Mesothelial cell of epicardium (in vitro differentiated cells): ENCODE measurements around the gene ZC3HAV1L. TPM values are rescaled to one million over a fixed set of nuclear protein-coding genes. Genes with fewer than 3 reads are reported as not detected.

Source experiments
- DNase-seq, 2 experiments: peaks; one replicate each; pipeline ENCODE4 v3.0.0; 2021; ENCODE audit warnings: low spot score in 2 of 2; ENCODE audit not compliant: unreplicated experiment in 2 of 2
- H3K27ac Mint-ChIP-seq: 2 replicates; pipeline ENCODE4 v1.8.0; 2021; ENCODE audit warnings: mixed read lengths
- H3K27me3 Mint-ChIP-seq: 2 replicates; pipeline ENCODE4 v1.8.0; 2021; ENCODE audit warnings: low read depth, mixed read lengths
- H3K36me3 Mint-ChIP-seq: 2 replicates; pipeline ENCODE4 v1.8.0; 2021; ENCODE audit warnings: mixed read lengths
- H3K4me1 Mint-ChIP-seq: 2 replicates; pipeline ENCODE4 v1.8.0; 2021; ENCODE audit warnings: mixed read lengths
- H3K4me3 Mint-ChIP-seq: 2 replicates; pipeline ENCODE4 v1.8.0; 2021; ENCODE audit warnings: mild to moderate bottlenecking, moderate library complexity, mixed read lengths
- H3K9me3 Mint-ChIP-seq: 2 replicates; pipeline ENCODE4 v1.8.0; 2021; ENCODE audit warnings: mixed read lengths
- CTCF ChIP-seq: fragments of 200-600 bp; sonication (generic); IDR thresholded peaks from one replicate; pipeline ENCODE4 v1.5.0; 2021; ENCODE audit warnings: antibody characterized with exemption; ENCODE audit not compliant: unreplicated experiment
- total RNA-seq: library from RNA; stranded (reverse); gene quantifications from 3 replicates; pipeline ENCODE4 v1.2.1, GENCODE V29; 2021

The ZC3HAV1L gene
- total RNA-seq, 1 donor from 2014 or later = 1.9 TPM

DNA sequence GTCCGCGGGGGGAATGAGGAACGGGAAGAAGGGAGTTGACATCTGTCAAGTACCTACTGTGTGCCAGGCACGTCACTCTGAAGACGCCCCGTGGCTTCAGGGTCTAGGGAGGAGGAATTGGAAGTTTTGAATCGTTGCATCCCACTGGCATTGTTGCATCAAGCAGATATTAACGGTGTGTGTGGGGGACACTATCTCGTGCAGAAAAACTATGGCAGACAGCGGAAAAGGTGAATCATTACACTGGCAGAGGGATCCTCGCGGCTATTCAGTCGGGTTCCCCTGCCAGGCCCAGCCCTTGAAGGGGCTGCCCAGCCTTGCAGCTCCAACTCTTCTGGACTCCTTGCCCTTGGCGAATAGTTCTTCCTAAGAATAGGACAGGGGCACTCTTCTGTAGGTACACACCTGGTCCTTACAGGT, 53.6 kb downstream of the ZC3HAV1L start:
- DNase-seq = no peak
- peaks cover 2% of the 10 kb centered on the region for H3K36me3 Mint-ChIP-seq
- H3K4me3 Mint-ChIP-seq = peak overlapping the region; percentile 64
- no peak for TF ChIP-seq CTCF
- H3K4me1 Mint-ChIP-seq = peaks cover 33% of the 10 kb centered on the region
- peaks cover 4% of the 10 kb centered on the region for H3K9me3 Mint-ChIP-seq
- H3K27ac Mint-ChIP-seq = peak overlapping the region; percentile 65
- H3K27me3 Mint-ChIP-seq = no peaks in the 10 kb centered on the region

DNA sequence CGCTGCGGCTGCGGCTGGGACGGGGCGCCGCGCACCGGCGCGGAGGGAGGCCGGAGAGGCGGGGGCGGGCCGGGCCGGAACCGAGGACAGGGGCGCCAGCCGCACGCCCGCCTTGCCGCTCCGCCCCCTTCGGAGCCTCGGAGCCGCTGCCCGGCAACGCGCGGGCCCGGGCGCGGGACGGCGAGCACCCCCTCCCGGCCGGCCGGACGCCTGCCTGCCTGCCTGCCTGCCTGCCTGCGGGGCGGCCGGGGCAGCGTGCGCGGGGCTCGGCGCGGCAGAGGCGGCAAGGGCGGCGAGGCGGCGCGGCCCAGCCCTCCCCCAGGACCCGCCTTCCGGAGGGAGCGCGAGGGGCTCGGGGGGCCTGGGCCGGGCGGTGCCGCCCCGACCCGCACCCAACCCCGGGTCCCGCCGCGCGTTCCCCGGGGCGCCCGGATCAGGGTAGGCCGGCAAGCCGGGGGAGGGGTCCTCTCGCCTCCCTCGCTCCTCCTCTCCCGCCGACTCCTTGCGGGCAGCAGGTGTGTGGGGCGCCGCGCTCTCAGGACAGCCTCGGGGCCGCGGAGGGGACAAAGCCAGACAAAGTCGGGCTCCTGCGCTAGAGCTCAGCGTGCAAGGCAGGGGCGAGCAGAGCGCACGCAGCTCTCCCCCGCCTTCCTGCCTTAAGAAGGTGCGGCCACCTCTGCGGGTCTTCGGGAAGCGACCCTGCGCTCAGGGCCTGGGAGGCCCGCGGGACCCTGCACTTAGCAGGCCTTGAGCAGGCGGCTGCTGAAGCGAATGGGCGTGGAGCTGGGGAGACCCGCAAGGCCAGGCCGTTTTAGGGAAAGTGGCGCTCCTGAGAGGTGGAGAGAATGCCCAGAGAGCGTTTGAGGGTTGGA, 54.3 kb downstream of the ZC3HAV1L start, which contains the start of gene KIAA1549:
Gene KIAA1549 (minus strand): TSS at position 58 of the 872 bp plus-strand sequence. CDS start 120 bp downstream, outside the sequence.
- Mint-ChIP-seq H3K9me3 (peaks cover 4% of the 10 kb centered on the region), H3K27me3 (no peaks in the 10 kb centered on the region), H3K4me1 (peaks cover 33% of the 10 kb centered on the region), H3K4me3 (peak within 1 kb of the TSS; percentile 95), H3K36me3 (peaks cover 2% of the 10 kb centered on the region), H3K27ac (peak within 1 kb of the TSS; percentile 95)
- peak; percentile 59 to 78 for DNase-seq
- TF ChIP-seq CTCF = no peak

DNA sequence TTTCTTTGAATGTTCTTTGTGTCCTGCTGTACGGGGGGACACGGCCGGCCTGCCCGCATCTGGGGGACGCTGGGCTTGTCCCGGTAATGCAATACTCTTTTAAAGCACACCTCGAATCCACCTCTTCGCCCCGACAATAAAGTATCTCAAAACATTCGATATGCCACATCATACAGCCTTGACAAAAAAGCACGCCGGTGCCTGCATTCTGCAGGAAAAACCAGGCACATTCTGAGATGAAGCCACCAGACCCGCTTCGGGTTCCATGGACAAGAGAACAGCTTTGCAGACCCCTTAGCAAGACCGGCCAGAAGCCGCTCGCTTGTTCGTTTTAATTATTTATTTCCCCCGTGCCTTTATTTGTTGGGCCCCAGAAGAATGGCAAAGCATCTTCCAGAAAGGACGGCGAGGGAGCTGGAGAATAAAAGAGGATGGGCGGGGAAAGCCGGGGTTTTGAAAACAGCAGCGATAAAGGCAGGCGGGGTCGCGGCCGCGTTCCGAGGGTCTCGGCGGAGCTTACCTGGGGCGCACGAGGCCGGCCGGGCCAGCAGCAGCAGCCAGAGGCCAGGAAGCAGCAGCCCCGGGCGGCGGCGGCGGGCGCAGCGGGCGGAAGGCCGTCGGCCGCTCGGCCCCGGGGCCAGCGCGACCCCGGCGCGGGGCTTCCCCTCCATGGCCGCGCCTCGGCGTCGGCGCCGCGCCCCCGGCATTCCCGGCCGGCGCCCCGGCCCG, 55.1 kb downstream of the ZC3HAV1L start:
- Mint-ChIP-seq H3K36me3 (no peaks in the 10 kb centered on the region), H3K4me3 (peak overlapping the region; percentile 95), H3K9me3 (no peaks in the 10 kb centered on the region), H3K4me1 (peaks cover 31% of the 10 kb centered on the region), H3K27me3 (no peaks in the 10 kb centered on the region), H3K27ac (peak overlapping the region; percentile 95)
- peak; percentile 34 to 52 for DNase-seq
- no peak for TF ChIP-seq CTCF

GRCh38 chr7:138979988-138980562, 55.8 kb downstream of the ZC3HAV1L start:
- Mint-ChIP-seq H3K4me3 (peak overlapping the region; percentile 95), H3K4me1 (peaks cover 38% of the 10 kb centered on the region), H3K27me3 (no peaks in the 10 kb centered on the region), H3K9me3 (no peaks in the 10 kb centered on the region), H3K27ac (peak overlapping the region; percentile 95), H3K36me3 (no peaks in the 10 kb centered on the region)
- TF ChIP-seq CTCF = no peak
- DNase-seq = no peak

GRCh38 chr7:138979226-138979979, 56.4 kb downstream of the ZC3HAV1L start:
- H3K4me3 Mint-ChIP-seq = peak overlapping the region; percentile 95
- peaks cover 39% of the 10 kb centered on the region for H3K4me1 Mint-ChIP-seq
- no peaks in the 10 kb centered on the region for H3K36me3 Mint-ChIP-seq
- TF ChIP-seq CTCF = no peak
- no peaks in the 10 kb centered on the region for H3K27me3 Mint-ChIP-seq
- H3K9me3 Mint-ChIP-seq = no peaks in the 10 kb centered on the region
- peak overlapping the region; percentile 95 for H3K27ac Mint-ChIP-seq
- DNase-seq = no peak
